Heart left ventricle (tissue), 13 donors: ENCODE data around the gene SEC22A.

ENCODE experiments used
- CTCF ChIP-seq, 12 donors: fragments of 200-600 bp; sonication (generic) in 4 of 12; IDR thresholded peaks; one replicate each; pipeline versions ENCODE4 v1.5.0 to v1.8.0; 2018 to 2022; ENCODE audit warnings: antibody characterized with exemption in 12 of 12, mild to moderate bottlenecking in 5 of 12
- POLR2A ChIP-seq, 2 donors: fragments of 450-650 bp; IDR thresholded peaks; one replicate each; pipeline ENCODE4 v1.6.1; 2017; ENCODE audit warnings: antibody characterized with exemption in 2 of 2, mild to moderate bottlenecking in 2 of 2, moderate library complexity in 2 of 2
- donor health status: ischemic (EF 13 %, LVEDD 7.1; RV severe dilation, severe dysfunction).
- donor health status: DM: no; HTN: yes; CAD: no.
- donor health status: DM: no; HTN: no; CAD: no.
- donor health status: ischemic (EF 25% LVEDD 6.9; RV normal size, moderate dysfunction).
- donor health status: ischemic (EF 25% LVEDD 5.7; RV mildly dilated, moderate dysfunction).
- donor health status: ischemic (EF 35%, LVEDD 5.7; RV mildly dilated, moderate dysfunction).
- donor health status: nonischemic (EF 11% LVEDD 7.7; RV severe dilation, severe dysfunction).
- donor health status: DM: yes; HTN: yes; CAD: no.
- donor health status: PGD.
- donor health status: ischemic (EF 29% LVEDD 5.4; RV normal size, mild dysfunction).
- donor health status: nonischemic (EF 23%, LVEDD 6.1; RV moderate dilation, normal function).

DNA sequence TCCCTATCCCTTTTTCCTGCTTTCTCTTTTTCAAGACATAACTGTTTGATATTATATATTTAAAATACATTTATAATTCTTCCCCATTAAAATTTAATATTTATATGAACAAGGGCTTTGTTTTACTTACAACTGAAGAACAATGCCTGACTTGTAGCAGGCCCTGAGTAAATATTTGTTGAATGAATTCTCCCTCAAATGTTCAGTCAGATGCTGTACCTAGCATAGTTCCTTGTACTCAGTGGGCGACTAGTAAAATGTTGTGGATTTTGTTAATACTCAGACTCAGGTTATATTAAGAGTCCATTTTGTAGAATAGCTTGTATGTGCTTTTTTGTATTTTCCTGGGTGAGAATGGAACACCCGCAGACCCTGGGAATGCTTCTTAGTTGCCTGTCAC, 69.1 kb downstream of the SEC22A start:
- TF ChIP-seq CTCF (IDR thresholded peaks at IDR 0.05) (no peak), POLR2A (IDR thresholded peaks at IDR 0.05) (no peak)
